Activated T-cell treated with anti-CD3 and anti-CD28 coated beads, Interleukin-2, amount 50 U/mL, for 24 hours (primary cell): Measurements from ENCODE around the gene UNK.
A peak's percentile ranks its signal among the peaks of the same experiment; 100 is the strongest.

ENCODE experiments used
- DNase-seq: peaks from one replicate; pipeline ENCODE4 v3.0.0-alpha.2; 2020
- H3K27ac Mint-ChIP-seq: 2 replicates; pipeline ENCODE4 v1.8.0; 2020; ENCODE audit warnings: mild to moderate bottlenecking, mixed read lengths
- H3K27me3 Mint-ChIP-seq: 2 replicates; pipeline ENCODE4 v1.8.0; 2020; ENCODE audit warnings: mixed read lengths
- H3K36me3 Mint-ChIP-seq: 2 replicates; pipeline ENCODE4 v1.8.0; 2020; ENCODE audit warnings: low read depth, mixed read lengths
- H3K4me1 Mint-ChIP-seq: 2 replicates; pipeline ENCODE4 v1.8.0; 2020; ENCODE audit warnings: low read depth, mixed read lengths
- H3K4me3 Mint-ChIP-seq: 2 replicates; pipeline ENCODE4 v1.8.0; 2020; ENCODE audit warnings: mild to moderate bottlenecking, moderate library complexity, mixed read lengths
- H3K9me3 Mint-ChIP-seq: 2 replicates; pipeline ENCODE4 v1.8.0; 2020; ENCODE audit warnings: mixed read lengths

The UNK gene

DNA sequence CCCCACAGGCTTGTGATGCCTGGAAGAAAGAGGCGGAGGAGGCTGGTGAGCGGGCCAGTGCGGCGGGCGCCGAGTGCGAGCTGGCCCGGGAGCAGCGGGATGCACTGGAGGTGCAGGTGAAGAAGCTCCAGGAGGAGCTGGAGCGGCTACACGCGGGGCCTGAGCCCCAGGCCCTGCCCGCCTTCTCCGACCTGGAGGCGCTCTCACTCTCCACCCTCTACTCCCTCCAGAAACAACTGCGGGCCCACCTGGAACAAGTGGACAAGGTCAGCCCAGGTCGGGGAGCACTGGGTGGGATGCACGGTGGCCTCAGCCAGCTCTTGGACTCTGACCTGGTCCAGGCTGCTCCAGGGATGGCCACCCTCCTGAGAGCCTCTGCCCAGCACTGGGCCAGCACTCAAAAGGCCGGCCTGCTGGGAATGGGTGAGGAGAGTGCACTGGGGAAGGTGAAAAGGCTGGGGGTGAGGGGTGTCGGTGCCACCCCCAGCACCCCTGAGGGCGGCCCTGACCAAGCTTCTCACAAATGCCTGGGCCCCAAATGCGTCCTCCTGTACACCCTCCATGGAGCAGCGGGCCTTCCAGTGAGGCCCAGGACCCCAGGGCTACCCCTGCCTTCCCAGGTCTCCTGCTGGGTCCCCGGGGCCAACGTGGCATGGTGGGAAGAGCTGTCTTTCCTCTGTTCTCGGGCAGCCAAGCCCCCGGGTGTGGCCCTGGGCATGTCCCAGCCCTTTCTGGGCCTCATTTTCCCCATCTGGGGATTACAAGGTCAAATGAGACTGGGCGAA is 38.8 kb downstream of the UNK start:
- no peaks in the 10 kb centered on the region for H3K9me3 Mint-ChIP-seq
- H3K27me3 Mint-ChIP-seq: no peaks in the 10 kb centered on the region
- no peak for DNase-seq
- H3K36me3 Mint-ChIP-seq: peaks cover 76% of the 10 kb centered on the region
- peak overlapping the region; percentile 40 for H3K27ac Mint-ChIP-seq
- peaks cover 37% of the 10 kb centered on the region for H3K4me1 Mint-ChIP-seq
- no peak overlapping the region for H3K4me3 Mint-ChIP-seq

DNA sequence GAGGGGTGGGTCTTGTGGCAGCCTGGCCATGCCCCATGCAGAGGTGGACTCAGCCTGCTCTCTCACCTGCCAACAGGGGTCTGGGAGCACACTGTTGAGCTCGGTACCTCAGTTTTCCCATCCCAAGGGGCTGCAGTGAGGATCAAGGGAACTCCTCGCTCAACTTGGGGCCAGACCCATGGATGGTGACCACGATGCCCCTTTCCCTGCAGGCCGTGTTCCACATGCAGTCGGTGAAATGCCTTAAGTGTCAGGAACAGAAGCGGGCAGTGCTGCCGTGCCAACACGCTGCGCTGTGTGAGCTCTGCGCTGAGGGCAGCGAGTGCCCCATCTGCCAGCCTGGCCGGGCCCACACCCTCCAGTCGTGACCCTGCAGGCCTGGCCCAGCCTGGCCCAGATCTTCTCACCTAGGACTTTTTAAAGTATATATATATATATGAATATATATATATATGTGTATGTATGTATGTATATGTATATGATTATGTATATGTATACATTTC is 39.5 kb downstream of the UNK start:
- peaks cover 76% of the 10 kb centered on the region for H3K36me3 Mint-ChIP-seq
- no peaks in the 10 kb centered on the region for H3K9me3 Mint-ChIP-seq
- H3K27ac Mint-ChIP-seq: peak overlapping the region; percentile 40
- no peak for DNase-seq
- H3K4me3 Mint-ChIP-seq: no peak overlapping the region
- peaks cover 38% of the 10 kb centered on the region for H3K4me1 Mint-ChIP-seq
- H3K27me3 Mint-ChIP-seq: no peaks in the 10 kb centered on the region

DNA sequence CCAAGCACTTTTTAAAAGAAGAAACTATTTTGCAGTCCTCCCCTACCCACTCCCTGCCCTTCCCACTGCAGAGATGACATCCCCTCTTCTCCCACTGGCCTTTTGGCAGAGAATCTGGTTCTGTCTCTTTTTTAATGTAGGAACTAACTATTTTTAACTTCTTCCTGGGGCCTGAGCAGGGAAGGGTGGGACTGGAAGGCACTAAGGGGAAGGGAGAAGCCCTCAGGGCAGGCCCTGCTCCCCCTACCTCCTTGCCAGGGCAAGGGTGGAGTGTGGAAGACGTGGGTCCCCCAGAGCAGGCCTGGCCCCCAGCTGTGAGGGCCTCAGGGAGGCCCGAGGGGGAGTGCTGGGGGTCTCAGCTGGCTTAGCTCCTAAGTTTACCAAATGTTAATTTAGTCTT is 40.1 kb downstream of the UNK start:
- DNase-seq: no peak
- H3K9me3 Mint-ChIP-seq: no peaks in the 10 kb centered on the region
- peaks cover 76% of the 10 kb centered on the region for H3K36me3 Mint-ChIP-seq
- H3K4me1 Mint-ChIP-seq: peaks cover 38% of the 10 kb centered on the region
- no peak overlapping the region for H3K4me3 Mint-ChIP-seq
- H3K27me3 Mint-ChIP-seq: no peaks in the 10 kb centered on the region
- peak overlapping the region; percentile 76 for H3K27ac Mint-ChIP-seq

DNA sequence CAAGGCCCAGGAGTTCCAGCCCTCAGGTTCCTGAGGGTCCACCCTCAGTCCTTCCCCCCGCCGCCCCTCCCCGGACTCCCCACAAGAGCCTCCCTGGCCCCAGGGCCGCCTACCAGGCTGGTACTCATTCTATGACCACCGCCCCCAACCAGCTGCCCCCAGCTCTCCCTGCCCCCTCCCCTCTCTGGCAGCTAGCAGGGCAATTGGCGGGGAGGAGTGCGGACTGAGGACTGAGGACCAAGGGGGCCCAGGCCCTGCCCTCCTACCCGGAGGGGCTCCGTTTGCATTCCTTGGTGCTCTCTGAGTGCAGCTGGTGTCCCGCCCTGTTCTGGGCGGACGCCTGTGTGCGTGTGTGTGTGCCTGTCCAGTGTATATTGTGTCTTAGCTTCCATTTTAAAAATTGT is 40.5 kb downstream of the UNK start:
- H3K9me3 Mint-ChIP-seq: no peaks in the 10 kb centered on the region
- H3K4me1 Mint-ChIP-seq: peaks cover 38% of the 10 kb centered on the region
- H3K4me3 Mint-ChIP-seq: no peak overlapping the region
- peaks cover 76% of the 10 kb centered on the region for H3K36me3 Mint-ChIP-seq
- H3K27ac Mint-ChIP-seq: peak overlapping the region; percentile 82
- DNase-seq: no peak
- H3K27me3 Mint-ChIP-seq: no peaks in the 10 kb centered on the region

DNA sequence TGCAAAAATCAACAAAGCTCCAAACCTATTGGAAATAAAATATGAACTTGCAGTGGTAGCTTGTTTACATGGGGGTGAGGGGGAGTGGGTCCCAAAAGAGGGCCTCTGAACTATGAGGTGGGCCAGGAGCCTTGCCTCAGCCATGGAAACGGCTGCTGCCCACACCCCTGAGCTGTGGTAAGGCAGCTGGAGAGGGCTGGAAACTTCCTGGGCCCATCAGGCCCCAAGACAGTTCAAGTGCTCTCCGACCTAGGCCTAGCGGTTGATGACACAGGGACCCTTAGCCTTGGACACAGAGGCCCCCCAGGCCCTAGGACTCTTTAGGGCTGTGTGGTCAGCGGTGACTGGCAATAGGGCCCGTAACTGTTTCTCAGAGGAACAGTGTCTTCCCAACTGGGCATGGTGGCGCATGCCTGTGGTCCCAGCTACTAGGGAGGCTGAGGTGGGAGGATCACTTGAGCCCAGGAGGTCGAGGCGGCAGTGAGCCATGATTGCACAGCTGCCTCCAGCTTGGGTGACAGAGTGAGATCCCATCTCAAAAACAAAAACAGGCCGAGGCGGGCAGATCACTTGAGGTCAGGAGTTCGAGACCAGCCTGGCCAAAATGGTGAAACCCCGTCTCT is 41.3 kb downstream of the UNK start:
- H3K9me3 Mint-ChIP-seq: no peaks in the 10 kb centered on the region
- no peaks in the 10 kb centered on the region for H3K27me3 Mint-ChIP-seq
- peaks cover 76% of the 10 kb centered on the region for H3K36me3 Mint-ChIP-seq
- H3K4me1 Mint-ChIP-seq: peaks cover 38% of the 10 kb centered on the region
- DNase-seq: no peak
- no peak overlapping the region for H3K4me3 Mint-ChIP-seq
- peak overlapping the region; percentile 82 for H3K27ac Mint-ChIP-seq

DNA sequence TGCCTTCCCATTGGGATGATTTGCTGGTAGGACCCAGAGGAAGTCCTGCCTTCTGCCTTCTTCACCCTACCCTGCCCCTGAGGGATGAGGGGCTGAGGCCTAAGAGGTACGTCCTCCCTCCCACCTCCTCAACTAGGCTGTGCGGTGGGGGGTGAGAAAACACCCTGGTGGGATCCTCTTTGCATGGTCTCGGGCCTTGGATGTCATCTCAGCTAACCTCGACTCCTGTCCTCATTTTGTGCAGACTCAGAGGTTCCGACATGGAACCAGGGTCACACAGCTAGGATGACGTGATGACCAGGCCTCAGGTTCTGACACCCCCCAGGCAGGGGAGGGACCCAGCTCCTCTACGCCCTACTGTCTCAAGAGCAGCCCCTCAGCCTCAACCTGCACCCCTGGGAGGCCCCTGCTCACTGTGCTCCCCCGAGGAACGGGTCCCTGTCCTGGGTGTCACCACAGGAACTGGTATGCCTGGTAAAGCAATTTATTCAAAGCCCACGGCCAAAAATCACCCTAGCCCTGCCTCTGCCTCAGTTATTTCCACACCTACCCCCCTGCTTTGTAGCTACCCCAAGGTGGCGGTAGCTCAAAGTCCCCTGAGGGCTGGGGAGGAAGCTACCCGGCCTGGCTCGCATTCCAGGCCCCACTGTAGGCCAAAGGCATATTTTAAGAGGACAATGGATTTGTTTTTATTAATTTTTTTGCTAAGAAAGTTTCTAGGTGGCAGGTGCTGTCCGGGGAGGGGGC is 42.1 kb downstream of the UNK start:
- Mint-ChIP-seq H3K4me1 (peaks cover 29% of the 10 kb centered on the region), H3K27ac (peak overlapping the region; percentile 96), H3K36me3 (peaks cover 75% of the 10 kb centered on the region), H3K4me3 (no peak overlapping the region), H3K9me3 (no peaks in the 10 kb centered on the region), H3K27me3 (no peaks in the 10 kb centered on the region)
- no peak for DNase-seq

DNA sequence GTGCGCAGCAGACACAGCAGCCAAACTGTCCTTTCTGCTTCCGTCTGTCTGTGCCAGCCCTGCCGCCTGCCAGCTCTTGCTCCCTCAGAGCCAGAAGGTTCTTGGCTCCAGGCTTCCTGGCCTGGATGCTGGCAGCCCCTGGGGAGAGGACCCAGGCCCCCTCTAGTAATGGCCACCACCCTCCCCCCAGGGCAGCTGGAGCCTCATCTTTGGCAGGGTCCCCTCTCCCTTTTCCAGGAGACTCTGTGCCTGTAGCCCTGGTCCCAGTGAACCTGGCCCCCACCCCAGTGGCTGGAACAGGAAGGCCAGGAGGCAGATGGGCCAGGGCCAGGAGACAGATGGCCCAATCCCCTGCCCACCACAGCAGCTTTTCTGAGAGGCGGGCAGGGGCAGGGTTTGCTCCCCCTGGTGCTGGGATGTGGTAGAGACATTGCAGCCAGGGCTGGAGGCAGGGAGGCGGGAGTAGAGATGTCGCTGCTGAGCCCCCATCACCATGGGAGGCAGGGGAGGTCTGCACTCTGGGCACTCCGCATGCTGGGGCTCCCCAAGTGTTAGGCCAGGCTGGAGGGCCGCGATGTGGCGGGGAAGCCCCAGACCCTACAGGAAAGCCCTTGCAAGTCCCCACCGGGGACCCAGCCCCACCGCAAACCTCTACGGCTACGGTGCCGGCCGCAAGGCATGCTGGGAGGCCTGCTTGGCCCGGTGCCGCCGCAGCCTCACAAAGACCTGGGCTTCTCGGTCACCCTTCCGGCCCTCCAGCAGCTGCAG is 42.9 kb downstream of the UNK start:
- Mint-ChIP-seq H3K27me3 (no peaks in the 10 kb centered on the region), H3K36me3 (peaks cover 75% of the 10 kb centered on the region), H3K4me1 (peaks cover 26% of the 10 kb centered on the region), H3K27ac (peak overlapping the region; percentile 96), H3K4me3 (peak overlapping the region; percentile 63), H3K9me3 (no peaks in the 10 kb centered on the region)
- DNase-seq: peak; percentile 84

DNA sequence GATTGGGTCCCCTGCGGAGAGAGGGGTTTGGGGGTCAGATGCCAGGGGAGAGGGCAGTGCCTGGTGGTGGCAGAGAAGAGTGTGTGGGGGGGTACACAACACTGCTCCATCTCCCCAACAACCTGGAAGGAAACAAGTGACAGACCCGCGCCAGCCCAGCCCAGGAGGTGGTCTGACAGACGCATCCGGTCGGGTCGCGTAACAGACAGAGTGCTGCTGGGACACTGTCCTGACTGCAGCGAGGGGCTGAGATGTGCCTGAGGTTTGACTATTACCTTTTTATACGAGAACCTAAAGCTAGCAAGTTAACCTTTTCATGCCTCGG is 43.4 kb downstream of the UNK start:
- Mint-ChIP-seq H3K4me3 (peak overlapping the region; percentile 63), H3K27me3 (no peaks in the 10 kb centered on the region), H3K36me3 (peaks cover 74% of the 10 kb centered on the region), H3K9me3 (no peaks in the 10 kb centered on the region), H3K4me1 (peaks cover 31% of the 10 kb centered on the region), H3K27ac (peak overlapping the region; percentile 96)
- DNase-seq: no peak

DNA sequence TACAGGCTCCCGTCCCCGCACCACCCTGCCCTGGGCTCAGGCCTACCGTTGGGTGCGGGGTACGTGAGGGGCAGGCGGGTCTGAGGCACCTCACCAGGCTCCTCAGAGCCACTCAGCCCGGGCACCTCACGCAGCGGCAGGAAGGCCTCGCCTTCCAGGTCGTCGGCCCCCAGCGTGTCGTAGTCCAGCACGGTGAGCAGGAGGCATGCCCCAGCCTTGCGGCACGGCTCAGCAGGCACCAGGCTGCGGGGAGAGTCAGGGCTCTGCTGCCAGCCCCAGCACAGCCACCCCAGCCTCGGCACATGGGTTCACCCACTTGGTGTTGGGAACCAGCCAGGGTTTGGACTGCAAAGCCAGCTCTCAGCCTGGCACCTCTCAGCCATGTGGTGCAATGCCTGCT is 44.1 kb downstream of the UNK start:
- Mint-ChIP-seq H3K36me3 (peaks cover 79% of the 10 kb centered on the region), H3K27ac (peak overlapping the region; percentile 96), H3K4me3 (no peak overlapping the region)

DNA sequence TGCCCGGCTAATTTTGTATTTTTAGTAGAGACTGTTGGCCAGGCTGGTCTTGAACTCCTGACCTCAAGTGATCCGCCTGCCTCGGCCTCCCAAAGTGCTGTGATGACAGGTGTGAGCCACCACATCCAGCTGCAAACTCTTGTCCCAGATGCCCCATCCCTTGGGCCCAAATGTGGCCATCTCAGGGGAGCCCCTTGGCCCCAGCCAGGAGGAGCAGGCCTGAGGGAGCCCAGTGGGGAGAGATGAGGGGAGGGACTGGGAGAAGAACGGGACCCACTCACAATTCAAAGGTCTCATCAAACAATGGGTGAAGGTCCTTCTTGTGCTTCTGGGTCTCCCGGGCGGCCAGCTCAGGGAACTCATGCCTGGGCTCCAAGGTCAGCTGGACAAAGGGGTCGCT is 45.1 kb downstream of the UNK start:
- peaks cover 81% of the 10 kb centered on the region for H3K36me3 Mint-ChIP-seq
- no peaks in the 10 kb centered on the region for H3K9me3 Mint-ChIP-seq
- no peaks in the 10 kb centered on the region for H3K27me3 Mint-ChIP-seq
- no peak overlapping the region for H3K4me3 Mint-ChIP-seq
- peak overlapping the region; percentile 33 for H3K27ac Mint-ChIP-seq
- H3K4me1 Mint-ChIP-seq: peaks cover 48% of the 10 kb centered on the region
- DNase-seq: no peak

More for the DNA sequence above, 44.1 kb downstream of the UNK start:
- no peak for DNase-seq
- H3K4me1 Mint-ChIP-seq: peaks cover 38% of the 10 kb centered on the region
- H3K27me3 Mint-ChIP-seq: no peaks in the 10 kb centered on the region
- H3K9me3 Mint-ChIP-seq: no peaks in the 10 kb centered on the region

DNA sequence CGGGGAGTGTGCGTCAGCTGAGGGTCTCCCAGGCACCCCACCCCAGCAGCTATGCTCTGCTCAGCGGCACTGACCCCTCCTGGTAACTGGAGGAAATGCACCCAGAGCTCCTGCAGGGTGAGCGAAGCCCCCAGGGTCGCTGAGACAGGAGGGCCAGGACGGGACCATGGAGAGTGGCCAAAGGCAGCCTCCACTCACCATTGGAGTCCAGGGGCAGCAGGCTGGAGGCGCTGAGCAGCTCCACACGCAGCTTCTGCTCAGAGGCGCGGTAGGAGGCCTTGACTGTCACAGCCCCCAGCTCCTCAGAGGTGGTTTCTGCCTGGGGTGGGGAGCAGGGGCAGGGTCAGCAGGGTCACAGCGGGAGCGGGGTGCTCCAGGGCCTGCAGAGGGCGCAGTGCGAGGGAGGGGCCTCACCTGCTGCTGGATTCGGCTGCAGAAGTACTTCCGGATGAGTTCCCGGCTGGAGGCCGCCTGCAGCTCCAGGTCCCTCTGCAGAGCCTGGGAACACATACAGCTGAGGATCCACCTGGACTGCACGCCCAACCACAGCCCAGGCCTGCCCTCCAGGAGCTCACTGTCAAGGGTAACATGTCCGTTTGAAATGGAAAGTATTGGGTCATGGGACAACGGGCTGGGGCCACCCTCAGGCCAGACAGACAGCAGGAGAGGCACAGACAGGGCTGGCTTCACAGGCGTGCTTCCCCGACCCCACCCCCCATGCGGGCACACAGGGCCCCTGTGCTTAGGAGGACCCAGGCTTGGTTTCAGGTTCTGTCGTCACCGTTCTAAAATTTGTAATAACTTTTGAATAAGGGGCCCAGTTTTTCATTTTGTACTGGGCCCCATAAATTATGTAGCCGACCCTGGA is 45.8 kb downstream of the UNK start:
- peak; percentile 60 for DNase-seq
- no peaks in the 10 kb centered on the region for H3K9me3 Mint-ChIP-seq
- peaks cover 85% of the 10 kb centered on the region for H3K36me3 Mint-ChIP-seq
- peak overlapping the region; percentile 76 for H3K27ac Mint-ChIP-seq
- H3K27me3 Mint-ChIP-seq: no peaks in the 10 kb centered on the region
- peaks cover 52% of the 10 kb centered on the region for H3K4me1 Mint-ChIP-seq
- H3K4me3 Mint-ChIP-seq: no peak overlapping the region

DNA sequence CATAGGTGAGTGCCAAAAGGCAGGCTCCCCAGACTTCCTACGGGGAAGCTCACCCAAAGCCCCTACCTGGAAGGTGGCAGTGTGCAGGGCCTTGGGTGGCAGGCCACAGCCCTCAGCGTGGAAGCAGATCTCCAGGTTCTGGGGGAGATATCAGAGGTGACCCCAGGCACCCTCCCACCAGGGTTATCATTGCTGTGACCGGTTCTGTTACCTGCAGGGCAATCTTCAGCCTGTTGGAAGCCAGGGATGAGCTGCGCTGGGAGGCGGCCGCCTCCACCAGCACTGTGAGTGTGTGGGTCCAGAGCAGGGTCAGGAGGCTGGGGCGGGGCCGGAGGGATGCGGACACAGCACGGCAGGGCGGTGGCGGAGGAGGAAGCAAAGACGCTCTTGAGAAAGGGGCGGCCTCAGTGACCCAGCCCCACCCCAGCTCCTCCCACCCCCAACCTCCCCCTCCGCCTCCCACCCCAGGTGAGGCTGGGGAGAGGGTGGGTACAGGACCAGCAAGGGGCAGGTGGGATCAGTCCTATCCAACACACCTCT is 46.5 kb downstream of the UNK start:
- no peak overlapping the region for H3K4me3 Mint-ChIP-seq
- peak overlapping the region; percentile 76 for H3K27ac Mint-ChIP-seq
- no peaks in the 10 kb centered on the region for H3K9me3 Mint-ChIP-seq
- H3K4me1 Mint-ChIP-seq: peaks cover 56% of the 10 kb centered on the region
- no peaks in the 10 kb centered on the region for H3K27me3 Mint-ChIP-seq
- DNase-seq: no peak
- peaks cover 89% of the 10 kb centered on the region for H3K36me3 Mint-ChIP-seq

DNA sequence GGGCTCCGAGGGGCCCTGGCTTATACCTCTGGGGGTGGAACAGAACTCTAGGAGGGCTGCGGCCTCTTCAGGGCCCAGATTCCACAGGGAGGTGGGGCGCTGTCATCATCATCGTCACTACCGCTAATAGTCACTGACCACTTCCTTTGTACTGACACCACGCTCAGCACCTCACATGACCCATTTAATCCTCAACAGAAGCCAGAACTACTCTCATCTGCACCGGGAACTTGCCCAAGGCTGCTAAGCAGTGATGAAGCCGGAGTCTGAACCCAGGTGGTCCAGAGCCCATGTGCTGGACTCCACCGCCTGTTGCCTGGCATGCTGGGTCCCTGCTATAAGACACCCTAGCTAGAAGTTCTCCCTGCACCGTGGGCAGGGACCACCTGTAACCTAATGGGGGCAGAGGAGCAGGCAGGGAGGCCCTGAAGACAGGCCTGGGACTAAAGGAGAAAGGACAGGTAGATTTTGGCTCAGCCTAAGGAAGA is 47.6 kb downstream of the UNK start:
- H3K4me1 Mint-ChIP-seq: peaks cover 50% of the 10 kb centered on the region
- H3K27ac Mint-ChIP-seq: peak overlapping the region; percentile 93
- DNase-seq: peak; percentile 66
- peak overlapping the region; percentile 65 for H3K4me3 Mint-ChIP-seq
- no peaks in the 10 kb centered on the region for H3K27me3 Mint-ChIP-seq
- no peaks in the 10 kb centered on the region for H3K9me3 Mint-ChIP-seq
- H3K36me3 Mint-ChIP-seq: peaks cover 92% of the 10 kb centered on the region
